ENCODE results near the gene CENPV.
A peak's percentile ranks its signal among the peaks of the same experiment; 100 is the strongest.

Gene CENPV

DNA sequence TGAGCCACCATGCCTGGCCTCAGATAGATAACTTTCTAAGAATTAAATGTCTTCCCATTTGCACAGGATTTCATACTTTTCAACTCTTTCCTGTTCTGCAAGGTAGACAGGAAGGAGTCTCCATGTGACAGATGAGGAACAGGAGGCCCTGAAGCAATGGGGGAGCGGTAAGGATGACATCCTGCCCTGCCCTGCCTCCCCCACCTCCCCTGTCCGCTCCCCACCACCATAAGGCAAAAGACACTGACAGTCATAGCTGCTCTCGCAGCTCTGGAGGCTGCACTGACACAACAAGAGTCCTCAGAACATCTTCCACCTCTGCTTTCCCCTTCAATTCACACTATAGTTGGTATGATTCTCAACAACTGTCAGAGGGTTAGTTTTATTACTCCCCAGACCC lies 9.7 kb downstream of the CENPV start:
- TF ChIP-seq, protein P1, sequence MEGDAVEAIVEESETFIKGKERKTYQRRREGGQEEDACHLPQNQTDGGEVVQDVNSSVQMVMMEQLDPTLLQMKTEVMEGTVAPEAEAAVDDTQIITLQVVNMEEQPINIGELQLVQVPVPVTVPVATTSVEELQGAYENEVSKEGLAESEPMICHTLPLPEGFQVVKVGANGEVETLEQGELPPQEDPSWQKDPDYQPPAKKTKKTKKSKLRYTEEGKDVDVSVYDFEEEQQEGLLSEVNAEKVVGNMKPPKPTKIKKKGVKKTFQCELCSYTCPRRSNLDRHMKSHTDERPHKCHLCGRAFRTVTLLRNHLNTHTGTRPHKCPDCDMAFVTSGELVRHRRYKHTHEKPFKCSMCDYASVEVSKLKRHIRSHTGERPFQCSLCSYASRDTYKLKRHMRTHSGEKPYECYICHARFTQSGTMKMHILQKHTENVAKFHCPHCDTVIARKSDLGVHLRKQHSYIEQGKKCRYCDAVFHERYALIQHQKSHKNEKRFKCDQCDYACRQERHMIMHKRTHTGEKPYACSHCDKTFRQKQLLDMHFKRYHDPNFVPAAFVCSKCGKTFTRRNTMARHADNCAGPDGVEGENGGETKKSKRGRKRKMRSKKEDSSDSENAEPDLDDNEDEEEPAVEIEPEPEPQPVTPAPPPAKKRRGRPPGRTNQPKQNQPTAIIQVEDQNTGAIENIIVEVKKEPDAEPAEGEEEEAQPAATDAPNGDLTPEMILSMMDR (IDR thresholded peaks at IDR 0.05; ENCODE audit: low read depth, low read length) = no peak
- no peak for DNase-seq (ENCODE audit: extremely low read depth, low read depth)

GRCh38 chr17:16342979-16343378 lies 10.3 kb downstream of the CENPV start:
- DNase-seq (ENCODE audit: extremely low read depth, low read depth) = no peak

GRCh38 chr17:16339959-16340358 lies 13.3 kb downstream of the CENPV start:
- DNase-seq (ENCODE audit: extremely low read depth, low read depth) = no peak
- TF ChIP-seq, protein P1 (IDR thresholded peaks at IDR 0.05; ENCODE audit: low read depth, low read length) = no peak

More at GRCh38 chr17:16342979-16343378, 10.3 kb downstream of the CENPV start:
- TF ChIP-seq, protein P1 (IDR thresholded peaks at IDR 0.05; ENCODE audit: low read depth, low read length) = no peak

- TF ChIP-seq, protein P1 (IDR thresholded peaks at IDR 0.05; ENCODE audit: low read depth, low read length) = no peak
- DNase-seq (ENCODE audit: extremely low read depth, low read depth) = no peak
Measured at GRCh38 chr17:16339402-16339801, 13.9 kb downstream of the CENPV start.

GRCh38 chr17:16338391-16338790 lies 14.9 kb downstream of the CENPV start:
- DNase-seq (ENCODE audit: extremely low read depth, low read depth) = no peak
- TF ChIP-seq, protein P1 (IDR thresholded peaks at IDR 0.05; ENCODE audit: low read depth, low read length) = no peak

DNA sequence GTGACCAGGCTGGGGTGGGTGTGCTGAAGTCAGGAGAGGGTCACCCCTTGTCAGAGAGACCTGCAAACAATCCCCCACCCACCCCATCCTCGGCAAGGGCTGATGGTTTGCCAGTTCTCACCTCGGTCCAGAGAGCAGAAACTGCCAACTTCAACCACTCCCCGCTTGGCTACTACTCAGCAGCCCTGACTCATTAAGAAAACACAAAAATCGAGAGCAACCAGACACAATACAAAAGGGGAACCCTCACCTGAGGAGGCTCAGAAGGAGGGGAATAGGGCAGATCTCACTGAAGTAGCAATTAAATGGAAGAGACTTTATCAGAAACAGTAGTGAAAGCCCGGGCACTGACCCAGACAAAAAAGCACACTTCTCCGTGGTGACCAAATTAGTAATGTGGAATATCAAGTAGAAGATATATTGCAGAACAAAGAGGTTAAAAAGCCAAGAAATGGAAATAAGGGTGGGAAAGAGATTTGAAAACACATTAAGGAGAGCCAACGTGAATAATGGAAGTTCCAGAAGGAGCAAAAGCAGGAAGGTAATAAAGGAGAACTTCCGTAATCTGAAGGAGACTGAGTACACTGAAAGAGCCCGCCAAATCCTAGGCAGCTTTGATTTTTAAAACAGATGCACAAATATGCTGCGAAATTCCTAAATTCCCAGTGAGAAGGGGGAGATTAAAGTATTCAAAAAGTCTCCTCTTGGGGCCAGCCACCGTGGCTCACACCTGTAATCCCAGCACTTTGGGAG lies 23.6 kb downstream of the CENPV start:
- TF ChIP-seq, protein P1 (IDR thresholded peaks at IDR 0.05; ENCODE audit: low read depth, low read length) = no peak
- DNase-seq (ENCODE audit: extremely low read depth, low read depth) = no peak

DNA sequence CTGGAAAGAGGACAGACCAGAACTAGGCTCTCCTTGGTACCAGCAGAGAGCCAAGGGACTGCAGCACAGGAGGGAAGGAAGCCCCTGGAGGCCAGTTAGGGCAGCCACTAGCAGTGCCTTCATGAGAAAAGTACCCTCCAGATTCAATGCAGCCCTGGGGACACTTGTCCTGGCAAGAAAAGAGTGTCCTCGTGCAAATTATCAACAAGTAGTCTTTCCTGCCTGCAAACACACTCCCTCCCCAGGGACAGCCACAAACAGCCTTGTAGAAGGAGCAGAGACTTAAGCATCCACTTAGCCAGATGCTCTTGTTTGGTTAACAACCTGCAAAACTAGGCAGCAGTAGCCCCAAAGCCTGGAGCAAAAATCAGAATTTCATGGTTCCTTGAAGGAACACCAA lies 24.3 kb downstream of the CENPV start:
- DNase-seq (ENCODE audit: extremely low read depth, low read depth) = no peak
- TF ChIP-seq, protein P1 (IDR thresholded peaks at IDR 0.05; ENCODE audit: low read depth, low read length) = peak; percentile 13
